Smooth muscle cell (in vitro differentiated cells): ENCODE results near the gene GPC5. TPM values are rescaled to one million over a fixed set of nuclear protein-coding genes. Genes with fewer than 3 reads are reported as not detected.
A peak's percentile ranks its signal among the peaks of the same experiment; 100 is the strongest.

Source experiments
- DNase-seq: peaks from one replicate; lab custom pipeline; 2025; ENCODE audit not compliant: unreplicated experiment; lab: John Stamatoyannopoulos, UW
- H2AFZ ChIP-seq: fragments of 200-600 bp; sonication (generic); 2 replicates; pipeline ENCODE4 v1.6.0; 2016; ENCODE audit warnings: antibody characterized with exemption, low read depth, mild to moderate bottlenecking
- H3F3A ChIP-seq: fragments of 200-600 bp; sonication (generic); 2 replicates; pipeline ENCODE4 v1.6.0; 2017; ENCODE audit warnings: antibody characterized with exemption, low read depth
- H3K27ac ChIP-seq: fragments of 200-600 bp; sonication (generic); 2 replicates; pipeline ENCODE4 v1.5.1; 2016; ENCODE audit warnings: low read depth, mild to moderate bottlenecking
- H3K27me3 ChIP-seq: fragments of 200-600 bp; sonication (generic); 2 replicates; pipeline ENCODE4 v1.6.1; 2016; ENCODE audit warnings: low read depth, mild to moderate bottlenecking
- H3K36me3 ChIP-seq: fragments of 200-600 bp; sonication (generic); 2 replicates; pipeline ENCODE4 v1.5.1; 2016; ENCODE audit warnings: low read depth
- H3K4me1 ChIP-seq: fragments of 200-600 bp; sonication (generic); 2 replicates; pipeline ENCODE4 v1.5.1; 2016; ENCODE audit warnings: low read depth
- H3K4me2 ChIP-seq: fragments of 200-600 bp; sonication (generic); 2 replicates; pipeline ENCODE4 v1.6.0; 2016; ENCODE audit warnings: mild to moderate bottlenecking
- H3K4me3 ChIP-seq: fragments of 200-600 bp; sonication (generic); 2 replicates; pipeline ENCODE4 v1.5.1; 2016; ENCODE audit warnings: mild to moderate bottlenecking
- H3K79me2 ChIP-seq: fragments of 200-600 bp; sonication (generic); 2 replicates; pipeline ENCODE4 v1.6.0; 2016; ENCODE audit warnings: low read depth, mild to moderate bottlenecking
- H3K9ac ChIP-seq: fragments of 200-600 bp; sonication (generic); 2 replicates; pipeline ENCODE4 v1.6.0; 2016; ENCODE audit warnings: low read depth
- H3K9me3 ChIP-seq: fragments of 200-600 bp; sonication (generic); replicated peaks from 2 replicates; pipeline ENCODE4 v1.5.1; 2016; ENCODE audit warnings: low read depth
- H4K20me1 ChIP-seq: fragments of 200-600 bp; sonication (generic); 2 replicates; pipeline ENCODE4 v1.6.0; 2016; ENCODE audit warnings: low read depth
- CTCF ChIP-seq: fragments of 200-600 bp; sonication (generic); IDR thresholded peaks from 2 replicates; pipeline ENCODE4 v1.5.1; 2017; ENCODE audit warnings: borderline replicate concordance, mild to moderate bottlenecking, antibody characterized with exemption; ENCODE audit not compliant: insufficient read depth, poor library complexity, severe bottlenecking
- WGBS: methylation state at CpG from one replicate; pipeline ENCODE4 v1.1.7; 2016; ENCODE audit warnings: low lambda C conversion rate; 5-methylcytosine and 5-hydroxymethylcytosine counted together
- polyA plus RNA-seq: library from polyadenylated mRNA; unstranded; fragments of >200 nt; fragmentation: Nextera tagmentation; extraction: Ambion mirVana; gene quantifications from 2 replicates; pipeline ENCODE4 v1.2.1, GENCODE V29; 2016
- total RNA-seq: library from RNA; depleted of rRNA; stranded (reverse); fragments of >200 nt; gene quantifications from 2 replicates; pipeline ENCODE4 v1.2.3, GENCODE V29; 2014

The GPC5 gene
- total and polyA plus RNA-seq, 2 experiments from 2014 or later, result 0.99 to 1.0 TPM

- no peaks in the 10 kb centered on the region for H3K36me3 ChIP-seq
- H3K4me1 ChIP-seq, result no peaks in the 10 kb centered on the region
- no peaks in the 10 kb centered on the region for H4K20me1 ChIP-seq
- H3F3A ChIP-seq, result no peaks in the 10 kb centered on the region
- H3K9ac ChIP-seq, result no peak overlapping the region
- H3K4me2 ChIP-seq, result peak overlapping the region; percentile 18
- no peak for TF ChIP-seq CTCF
- no peak for DNase-seq
- no peaks in the 10 kb centered on the region for H3K79me2 ChIP-seq
- peaks cover 5% of the 10 kb centered on the region for H3K27me3 ChIP-seq
- WGBS, result 45% methylated on average over 6 of the region's 6 CpGs
- no peaks in the 10 kb centered on the region for H3K9me3 ChIP-seq
- peak overlapping the region; percentile 24 for H2AFZ ChIP-seq
- H3K27ac ChIP-seq, result no peak overlapping the region
- H3K4me3 ChIP-seq, result no peak overlapping the region
Observed at GRCh38 chr13:92136449-92137155, 738.2 kb downstream of the GPC5 start.

- Histone ChIP-seq H3K9ac (no peak overlapping the region), H2AFZ (peak overlapping the region; percentile 24), H3K4me1 (no peaks in the 10 kb centered on the region), H3K27me3 (peaks cover 5% of the 10 kb centered on the region), H3K4me2 (no peak overlapping the region), H3K4me3 (no peak overlapping the region), H3F3A (no peaks in the 10 kb centered on the region), H3K9me3 (no peaks in the 10 kb centered on the region), H4K20me1 (no peaks in the 10 kb centered on the region), H3K36me3 (no peaks in the 10 kb centered on the region), H3K27ac (no peak overlapping the region), H3K79me2 (no peaks in the 10 kb centered on the region)
- TF ChIP-seq CTCF, result no peak
- WGBS, result 68% methylated on average over 3 of the region's 3 CpGs
- no peak for DNase-seq
Observed at GRCh38 chr13:92137520-92137919, 739.1 kb downstream of the GPC5 start.

GRCh38 chr13:92143766-92144165 is 745.3 kb downstream of the GPC5 start:
- DNase-seq, result no peak
- no peaks in the 10 kb centered on the region for H3K9me3 ChIP-seq
- no peaks in the 10 kb centered on the region for H3K79me2 ChIP-seq
- peaks cover 10% of the 10 kb centered on the region for H3K27me3 ChIP-seq
- no peak overlapping the region for H3K27ac ChIP-seq
- no peak overlapping the region for H3K4me2 ChIP-seq
- H3F3A ChIP-seq, result no peaks in the 10 kb centered on the region
- H3K9ac ChIP-seq, result no peak overlapping the region
- H3K4me1 ChIP-seq, result no peaks in the 10 kb centered on the region
- no peak for TF ChIP-seq CTCF
- H4K20me1 ChIP-seq, result no peaks in the 10 kb centered on the region
- no peak overlapping the region for H3K4me3 ChIP-seq
- no peak overlapping the region for H2AFZ ChIP-seq
- H3K36me3 ChIP-seq, result no peaks in the 10 kb centered on the region

- Histone ChIP-seq H3K9ac (no peak overlapping the region), H3F3A (no peaks in the 10 kb centered on the region), H3K4me2 (no peak overlapping the region), H3K9me3 (no peaks in the 10 kb centered on the region), H3K27ac (no peak overlapping the region), H3K27me3 (peaks cover 19% of the 10 kb centered on the region), H3K79me2 (no peaks in the 10 kb centered on the region), H3K4me3 (no peak overlapping the region), H3K4me1 (no peaks in the 10 kb centered on the region), H2AFZ (no peak overlapping the region), H4K20me1 (no peaks in the 10 kb centered on the region), H3K36me3 (no peaks in the 10 kb centered on the region)
- 89% methylated on average over 1 of the region's 1 CpG for WGBS
- no peak for TF ChIP-seq CTCF
- no peak for DNase-seq
Observed at GRCh38 chr13:92150606-92151005, 752.2 kb downstream of the GPC5 start.
